Mammary epithelial cell (primary cell): ENCODE measurements around the gene RTN4RL1.

Experiments
- CTCF ChIP-seq, 2 donors: IDR thresholded peaks in 1 of 2; conservative IDR thresholded peaks in 1 of 2; 2 replicates each; pipeline ENCODE4 v1.5.1; 2011 to 2012; ENCODE audit warnings: inconsistent platforms in 2 of 2, low read length in 2 of 2, mild to moderate bottlenecking in 2 of 2, control low read depth in 1 of 2, low read depth in 1 of 2; ENCODE audit not compliant: insufficient read depth in 1 of 2; ENCODE audit errors: extremely low read depth in 1 of 2
- EZH2 ChIP-seq: IDR thresholded peaks from 2 replicates; pipeline ENCODE4 v1.6.1; 2012; ENCODE audit warnings: low read length, inconsistent platforms, borderline replicate concordance

- TF ChIP-seq CTCF (conservative IDR thresholded peaks at IDR 0.05 in 1 of 2, IDR thresholded peaks at IDR 0.05 in 1 of 2; ENCODE audit: extremely low read depth in 1 of 2, insufficient read depth in 1 of 2, low read depth in 1 of 2, low read length in 2 of 2) (no peak), EZH2 (no peak)
Measured at GRCh38 chr17:1894753-1895339, 130.3 kb downstream of the RTN4RL1 start.
